WTC11 (cell line): ENCODE data around the gene EPHX1.

Source experiments
- NR2C2 ChIP-seq: sonication (generic); formaldehyde crosslinking; IDR thresholded peaks from 2 replicates; pipeline ENCODE4 v1.8.0; 2022; ENCODE audit warnings: mild to moderate bottlenecking, missing genetic modification reagents
- TF ChIP-seq, protein P1 (sequence below): fragments of 200-600 bp; IDR thresholded peaks from 2 replicates; pipeline ENCODE4 v1.8.0; 2022; ENCODE audit warnings: antibody characterized with exemption

DNA sequence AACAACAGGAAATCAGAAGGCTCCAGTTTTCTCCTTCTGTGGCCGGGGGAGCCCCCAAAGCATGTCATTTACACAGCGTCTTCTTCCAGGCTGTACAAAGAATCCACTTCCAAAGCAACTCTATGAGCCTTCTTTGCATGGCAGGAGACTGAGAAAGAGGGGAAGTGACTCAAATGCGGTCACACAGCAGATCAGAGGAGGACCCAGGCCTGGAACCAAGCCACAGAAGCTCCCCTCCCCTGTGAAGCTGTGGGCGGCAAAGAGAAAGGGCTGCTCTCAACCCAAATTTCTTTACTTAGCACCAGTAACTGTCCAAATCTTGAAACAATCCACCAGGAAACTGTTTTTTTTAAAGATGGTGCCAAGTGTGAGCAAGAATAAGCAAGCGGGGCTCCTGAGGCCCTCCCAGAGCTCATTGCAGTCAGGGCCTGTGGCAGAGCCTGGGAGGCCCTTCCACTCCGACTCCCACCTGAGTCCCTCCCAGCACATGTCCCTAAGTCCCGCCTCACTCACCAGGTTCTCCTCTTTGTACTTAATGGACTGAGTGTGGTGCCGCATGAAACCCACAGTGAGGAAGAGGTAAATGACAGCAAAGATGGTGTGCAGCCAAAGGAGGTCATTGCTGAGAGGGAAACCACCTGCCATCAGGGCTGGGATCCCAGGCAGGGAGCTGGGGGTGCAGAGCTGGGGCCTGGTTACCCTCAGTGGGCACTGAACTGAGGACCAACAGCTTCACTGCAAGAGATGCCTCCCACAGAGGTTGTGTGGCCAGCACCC lies 56.3 kb downstream of the EPHX1 start:
- TF ChIP-seq, protein P1, sequence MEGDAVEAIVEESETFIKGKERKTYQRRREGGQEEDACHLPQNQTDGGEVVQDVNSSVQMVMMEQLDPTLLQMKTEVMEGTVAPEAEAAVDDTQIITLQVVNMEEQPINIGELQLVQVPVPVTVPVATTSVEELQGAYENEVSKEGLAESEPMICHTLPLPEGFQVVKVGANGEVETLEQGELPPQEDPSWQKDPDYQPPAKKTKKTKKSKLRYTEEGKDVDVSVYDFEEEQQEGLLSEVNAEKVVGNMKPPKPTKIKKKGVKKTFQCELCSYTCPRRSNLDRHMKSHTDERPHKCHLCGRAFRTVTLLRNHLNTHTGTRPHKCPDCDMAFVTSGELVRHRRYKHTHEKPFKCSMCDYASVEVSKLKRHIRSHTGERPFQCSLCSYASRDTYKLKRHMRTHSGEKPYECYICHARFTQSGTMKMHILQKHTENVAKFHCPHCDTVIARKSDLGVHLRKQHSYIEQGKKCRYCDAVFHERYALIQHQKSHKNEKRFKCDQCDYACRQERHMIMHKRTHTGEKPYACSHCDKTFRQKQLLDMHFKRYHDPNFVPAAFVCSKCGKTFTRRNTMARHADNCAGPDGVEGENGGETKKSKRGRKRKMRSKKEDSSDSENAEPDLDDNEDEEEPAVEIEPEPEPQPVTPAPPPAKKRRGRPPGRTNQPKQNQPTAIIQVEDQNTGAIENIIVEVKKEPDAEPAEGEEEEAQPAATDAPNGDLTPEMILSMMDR: no peak
- TF ChIP-seq NR2C2 (CRISPR knock-in tag): no peak
